Measurements from ENCODE around the gene CIRBP. TPM values are rescaled to one million over a fixed set of nuclear protein-coding genes. Genes with fewer than 3 reads are reported as not detected.

Gene CIRBP
- total and polyA plus RNA-seq, 2 of the 13 experiments (the other 11 are each of a cell fraction or from before 2014, with no cell fraction given) = 133 to 140 TPM

- no peak for TF ChIP-seq ARID4A (CRISPR knock-in tag; IDR thresholded peaks at IDR 0.05; ENCODE audit: borderline replicate concordance)
- TF ChIP-seq ZFP91 (CRISPR knock-in tag; IDR thresholded peaks at IDR 0.05; ENCODE audit: borderline replicate concordance) = 0 out of 2 replicates have a peak, but pooled peaks have one; percentile 20
Measured at GRCh38 chr19:1229924-1230782, 39.0 kb upstream of the CIRBP start (continued).

GRCh38 chr19:1230783-1231489 is 38.2 kb upstream of the CIRBP start:
- peaks cover 4% of the 10 kb centered on the region in 2 experiments; a peak in 2 of 5 replicates for H3K36me3 ChIP-seq (replicated peaks in 1 of 2; ENCODE audit: control insufficient read depth in 1 of 2, insufficient read depth in 2 of 2, low read length in 2 of 2)
- no peak overlapping the region for H3K4me3 ChIP-seq (replicated peaks in 1 of 3; ENCODE audit: insufficient read depth in 1 of 3, low read depth in 2 of 3, low read length in 3 of 3)
- no peaks in the 10 kb centered on the region for H3K27me3 ChIP-seq (ENCODE audit: control insufficient read depth in 1 of 2, insufficient read depth in 2 of 2, low read length in 2 of 2)
- in situ Hi-C loops (cut with HindIII; ENCODE audit: extremely low pct_ligation_motif_present, low pct_unique_long_range_greater_than_20kb) = no loop called here
- peaks cover 24% of the 10 kb centered on the region for H3K4me1 ChIP-seq (ENCODE audit: insufficient read depth, low read length)
- H3K9me3 ChIP-seq (ENCODE audit: low read length) = no peaks in the 10 kb centered on the region
- FAIRE-seq (no peak), ATAC-seq (no peak), DNase-seq (ENCODE audit: low spot score) (no peak)
- BruUV-seq (replicated peaks) = no TSS peak
- no peaks in the 10 kb centered on the region for H3K79me2 ChIP-seq (ENCODE audit: insufficient read depth, low read length)
- ChIA-PET CTCF (ENCODE audit: low intra/inter-chr PET ratio, low total read pairs) (no interaction called here), POLR2A (interaction anchor here (0.5 kb wide), 1 partner anchor 633 kb away, joined by 3 read pairs; no protein-coding TSS in a partner anchor)
- H3K27ac ChIP-seq (ENCODE audit: extremely low read length, insufficient read depth, low read length) = no peak overlapping the region
- no peak overlapping the region for H3K4me2 ChIP-seq (ENCODE audit: low read depth, low read length)
- no peak overlapping the region for H3K9ac ChIP-seq (ENCODE audit: insufficient read depth, low read depth, low read length)
- no peaks in the 10 kb centered on the region for H4K20me1 ChIP-seq (ENCODE audit: insufficient read depth, low read length)
- intact Hi-C loops (cut with micrococcal nuclease; ENCODE audit: unreplicated experiment) = no loop called here
- WGBS (ENCODE audit: low lambda C conversion rate) = 91% methylated on average over 26 of the region's 38 CpGs
- no peak overlapping the region for H2AFZ ChIP-seq (ENCODE audit: low read length)
- TF ChIP-seq ZBTB33 (CRISPR knock-in tag; IDR thresholded peaks at IDR 0.05) (peak; percentile 89), AGO2 (optimal IDR thresholded peaks at IDR 0.05; ENCODE audit: low read depth, low read length) (peak; percentile 47), SNAPC4 (CRISPR knock-in tag; IDR thresholded peaks at IDR 0.05) (no peak)

All from HepG2 (cell line).